ENCODE results near the gene SERINC5.

- TF ChIP-seq, protein P1, sequence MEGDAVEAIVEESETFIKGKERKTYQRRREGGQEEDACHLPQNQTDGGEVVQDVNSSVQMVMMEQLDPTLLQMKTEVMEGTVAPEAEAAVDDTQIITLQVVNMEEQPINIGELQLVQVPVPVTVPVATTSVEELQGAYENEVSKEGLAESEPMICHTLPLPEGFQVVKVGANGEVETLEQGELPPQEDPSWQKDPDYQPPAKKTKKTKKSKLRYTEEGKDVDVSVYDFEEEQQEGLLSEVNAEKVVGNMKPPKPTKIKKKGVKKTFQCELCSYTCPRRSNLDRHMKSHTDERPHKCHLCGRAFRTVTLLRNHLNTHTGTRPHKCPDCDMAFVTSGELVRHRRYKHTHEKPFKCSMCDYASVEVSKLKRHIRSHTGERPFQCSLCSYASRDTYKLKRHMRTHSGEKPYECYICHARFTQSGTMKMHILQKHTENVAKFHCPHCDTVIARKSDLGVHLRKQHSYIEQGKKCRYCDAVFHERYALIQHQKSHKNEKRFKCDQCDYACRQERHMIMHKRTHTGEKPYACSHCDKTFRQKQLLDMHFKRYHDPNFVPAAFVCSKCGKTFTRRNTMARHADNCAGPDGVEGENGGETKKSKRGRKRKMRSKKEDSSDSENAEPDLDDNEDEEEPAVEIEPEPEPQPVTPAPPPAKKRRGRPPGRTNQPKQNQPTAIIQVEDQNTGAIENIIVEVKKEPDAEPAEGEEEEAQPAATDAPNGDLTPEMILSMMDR (IDR thresholded peaks at IDR 0.05): no peak
- no peak for TF ChIP-seq POLR2A (IDR thresholded peaks at IDR 0.05)
These were observed 138.4 kb downstream of the SERINC5 start for GRCh38 chr5:80117446-80117845.
